ENCODE results near the gene PDZRN3. TPM values are rescaled to one million over a fixed set of nuclear protein-coding genes. Genes with fewer than 3 reads are reported as not detected.

PDZRN3 gene
- total RNA-seq = 0.33 TPM in 1 of 2 replicates, not detected in the other

GRCh38 chr3:73624821-73625665 lies at the start of gene PDZRN3:
Gene PDZRN3, minus strand, starts transcription at chr3:73624941.

Small RNA genes lying within 50 kb of the gene (small RNA-seq; reads per million reads assigned to genes)
- not detected for gene RNU7-119P

All from vein endothelial cell (primary cell).